SU-DHL-6 (cell line): ENCODE data around the gene ADGRD2.

Experiments used
- EZH2phosphoT487 ChIP-seq: fragments of 200-600 bp; sonication (generic), shearing (Covaris generic); conservative IDR thresholded peaks from 2 replicates; pipeline ENCODE4 v1.6.1; 2018; ENCODE audit warnings: mild to moderate bottlenecking, antibody characterized with exemption, low read length, moderate library complexity, mixed read lengths
- TF ChIP-seq, protein P1 (sequence below): fragments of 200-600 bp; sonication (generic); IDR thresholded peaks from one replicate; pipeline ENCODE4 v1.5.1; 2017; ENCODE audit warnings: antibody characterized with exemption, mild to moderate bottlenecking, low read length, moderate library complexity; ENCODE audit not compliant: insufficient read depth, poor library complexity, severe bottlenecking

DNA sequence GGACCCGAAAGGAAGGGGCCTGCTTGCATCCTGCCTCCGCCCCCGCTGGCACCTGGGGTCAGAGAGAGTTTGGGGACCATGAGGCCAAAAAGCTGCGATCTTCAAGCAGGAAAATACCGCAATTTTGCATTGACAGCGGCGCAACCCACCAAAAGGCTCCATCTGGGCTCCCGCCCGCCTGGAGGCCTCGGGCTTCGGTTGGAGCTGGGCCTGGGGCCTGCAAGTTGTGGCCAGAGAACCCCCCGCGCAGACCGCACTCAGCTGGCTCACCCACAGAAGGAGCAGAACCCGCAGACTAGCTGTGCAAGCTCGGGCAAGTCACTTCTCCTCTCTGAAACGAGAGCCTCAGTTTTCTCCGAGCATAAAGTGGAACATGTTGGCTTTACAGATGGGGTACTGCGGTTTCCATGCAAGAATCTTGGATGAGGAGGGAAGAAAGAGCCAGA is 55.7 kb downstream of the ADGRD2 start:
- TF ChIP-seq, protein P1, sequence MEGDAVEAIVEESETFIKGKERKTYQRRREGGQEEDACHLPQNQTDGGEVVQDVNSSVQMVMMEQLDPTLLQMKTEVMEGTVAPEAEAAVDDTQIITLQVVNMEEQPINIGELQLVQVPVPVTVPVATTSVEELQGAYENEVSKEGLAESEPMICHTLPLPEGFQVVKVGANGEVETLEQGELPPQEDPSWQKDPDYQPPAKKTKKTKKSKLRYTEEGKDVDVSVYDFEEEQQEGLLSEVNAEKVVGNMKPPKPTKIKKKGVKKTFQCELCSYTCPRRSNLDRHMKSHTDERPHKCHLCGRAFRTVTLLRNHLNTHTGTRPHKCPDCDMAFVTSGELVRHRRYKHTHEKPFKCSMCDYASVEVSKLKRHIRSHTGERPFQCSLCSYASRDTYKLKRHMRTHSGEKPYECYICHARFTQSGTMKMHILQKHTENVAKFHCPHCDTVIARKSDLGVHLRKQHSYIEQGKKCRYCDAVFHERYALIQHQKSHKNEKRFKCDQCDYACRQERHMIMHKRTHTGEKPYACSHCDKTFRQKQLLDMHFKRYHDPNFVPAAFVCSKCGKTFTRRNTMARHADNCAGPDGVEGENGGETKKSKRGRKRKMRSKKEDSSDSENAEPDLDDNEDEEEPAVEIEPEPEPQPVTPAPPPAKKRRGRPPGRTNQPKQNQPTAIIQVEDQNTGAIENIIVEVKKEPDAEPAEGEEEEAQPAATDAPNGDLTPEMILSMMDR = no peak
- no peak for TF ChIP-seq EZH2phosphoT487
